K562 (cell line): ENCODE data around the gene IL11.

Experiments
- EZH2 ChIP-seq: IDR thresholded peaks from 2 replicates; pipeline ENCODE4 v1.6.1; 2012; ENCODE audit warnings: low read depth, mild to moderate bottlenecking, inconsistent platforms, low read length, borderline replicate concordance
- GATAD2A ChIP-seq: fragments of 450-650 bp; IDR thresholded peaks from 2 replicates; pipeline ENCODE4 v1.6.1; 2017
- HCFC1 ChIP-seq: IDR thresholded peaks from 2 replicates; pipeline ENCODE4 v1.6.1; 2012; ENCODE audit warnings: low read depth, low read length, improper control_type of control experiment
- HDAC6 ChIP-seq: IDR thresholded peaks from 2 replicates; pipeline ENCODE4 v1.6.1; 2012; ENCODE audit warnings: low read depth, mild to moderate bottlenecking, control low read depth, inconsistent platforms, low read length, moderate library complexity
- POLR2A ChIP-seq: fragments of 450-650 bp; conservative IDR thresholded peaks from 2 replicates; pipeline ENCODE4 v1.6.1; 2016
- STAG1 ChIP-seq: sonication (generic); formaldehyde crosslinking; IDR thresholded peaks from 2 replicates; pipeline ENCODE4 v1.5.0; 2020; ENCODE audit warnings: missing genetic modification reagents, borderline replicate concordance
- ZFX ChIP-seq: sonication (generic); formaldehyde crosslinking; IDR thresholded peaks from 2 replicates; pipeline ENCODE4 v1.8.0; 2022; ENCODE audit warnings: mild to moderate bottlenecking, missing genetic modification reagents, moderate library complexity
- ZNF184 ChIP-seq: sonication (generic); formaldehyde crosslinking; IDR thresholded peaks from 2 replicates; pipeline ENCODE4 v1.5.0; 2020; ENCODE audit warnings: missing genetic modification reagents
- TF ChIP-seq, protein P1 (sequence below): sonication (generic); formaldehyde crosslinking; IDR thresholded peaks from 2 replicates; pipeline ENCODE4 v1.8.0; 2022; ENCODE audit warnings: mild to moderate bottlenecking, missing genetic modification reagents
- TF ChIP-seq, protein P2 (sequence below), 3 experiments: IDR thresholded peaks in 2 of 3; conservative IDR thresholded peaks in 1 of 3; 2 replicates each; pipeline ENCODE4 v1.5.1; 2011 to 2012; ENCODE audit warnings: low read length in 3 of 3, mild to moderate bottlenecking in 3 of 3, control low read depth in 2 of 3, improper control_type of control experiment in 1 of 3, inconsistent platforms in 1 of 3, low read depth in 1 of 3, mixed read lengths in 1 of 3, moderate library complexity in 1 of 3; ENCODE audit not compliant: insufficient read depth in 2 of 3

DNA sequence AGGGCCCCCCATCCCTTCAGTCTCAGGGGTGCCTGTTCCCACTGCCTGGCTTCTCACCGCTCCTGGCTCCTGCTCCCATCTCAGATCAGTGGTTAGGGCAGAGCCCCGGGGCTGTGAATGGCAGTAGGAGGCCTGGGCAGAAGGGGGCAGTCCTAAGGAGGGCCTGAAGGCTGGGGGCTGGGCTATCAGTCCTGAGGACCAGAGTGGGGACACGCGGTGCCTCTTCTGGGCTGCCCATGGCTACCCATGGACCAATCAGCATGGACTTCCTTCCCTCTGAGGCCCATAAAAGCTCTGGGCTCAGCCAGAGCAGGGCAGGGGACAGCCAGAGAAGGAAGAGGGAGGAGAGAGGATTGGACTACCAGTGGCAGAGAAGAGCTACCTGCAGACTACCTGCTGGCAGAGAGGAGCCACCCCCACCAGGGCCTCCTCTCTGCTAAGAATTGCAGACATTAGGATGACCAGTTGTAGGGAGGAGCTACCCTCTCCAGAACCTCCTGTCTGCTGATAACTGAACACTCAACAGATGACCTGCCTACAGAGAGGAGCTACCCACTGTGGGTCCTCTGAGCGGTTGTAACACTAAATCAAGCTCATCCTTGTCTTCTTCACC is 49.5 kb upstream of the IL11 start:
- TF ChIP-seq, protein P1, sequence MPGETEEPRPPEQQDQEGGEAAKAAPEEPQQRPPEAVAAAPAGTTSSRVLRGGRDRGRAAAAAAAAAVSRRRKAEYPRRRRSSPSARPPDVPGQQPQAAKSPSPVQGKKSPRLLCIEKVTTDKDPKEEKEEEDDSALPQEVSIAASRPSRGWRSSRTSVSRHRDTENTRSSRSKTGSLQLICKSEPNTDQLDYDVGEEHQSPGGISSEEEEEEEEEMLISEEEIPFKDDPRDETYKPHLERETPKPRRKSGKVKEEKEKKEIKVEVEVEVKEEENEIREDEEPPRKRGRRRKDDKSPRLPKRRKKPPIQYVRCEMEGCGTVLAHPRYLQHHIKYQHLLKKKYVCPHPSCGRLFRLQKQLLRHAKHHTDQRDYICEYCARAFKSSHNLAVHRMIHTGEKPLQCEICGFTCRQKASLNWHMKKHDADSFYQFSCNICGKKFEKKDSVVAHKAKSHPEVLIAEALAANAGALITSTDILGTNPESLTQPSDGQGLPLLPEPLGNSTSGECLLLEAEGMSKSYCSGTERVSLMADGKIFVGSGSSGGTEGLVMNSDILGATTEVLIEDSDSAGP (CRISPR knock-in tag), result no peak
- no peak for TF ChIP-seq EZH2
- TF ChIP-seq, protein P2, sequence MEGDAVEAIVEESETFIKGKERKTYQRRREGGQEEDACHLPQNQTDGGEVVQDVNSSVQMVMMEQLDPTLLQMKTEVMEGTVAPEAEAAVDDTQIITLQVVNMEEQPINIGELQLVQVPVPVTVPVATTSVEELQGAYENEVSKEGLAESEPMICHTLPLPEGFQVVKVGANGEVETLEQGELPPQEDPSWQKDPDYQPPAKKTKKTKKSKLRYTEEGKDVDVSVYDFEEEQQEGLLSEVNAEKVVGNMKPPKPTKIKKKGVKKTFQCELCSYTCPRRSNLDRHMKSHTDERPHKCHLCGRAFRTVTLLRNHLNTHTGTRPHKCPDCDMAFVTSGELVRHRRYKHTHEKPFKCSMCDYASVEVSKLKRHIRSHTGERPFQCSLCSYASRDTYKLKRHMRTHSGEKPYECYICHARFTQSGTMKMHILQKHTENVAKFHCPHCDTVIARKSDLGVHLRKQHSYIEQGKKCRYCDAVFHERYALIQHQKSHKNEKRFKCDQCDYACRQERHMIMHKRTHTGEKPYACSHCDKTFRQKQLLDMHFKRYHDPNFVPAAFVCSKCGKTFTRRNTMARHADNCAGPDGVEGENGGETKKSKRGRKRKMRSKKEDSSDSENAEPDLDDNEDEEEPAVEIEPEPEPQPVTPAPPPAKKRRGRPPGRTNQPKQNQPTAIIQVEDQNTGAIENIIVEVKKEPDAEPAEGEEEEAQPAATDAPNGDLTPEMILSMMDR (IDR thresholded peaks at IDR 0.05 in 2 of 3, conservative IDR thresholded peaks at IDR 0.05 in 1 of 3; ENCODE audit: insufficient read depth in 2 of 3, low read depth in 1 of 3, low read length in 3 of 3), result no peak
- no peak for TF ChIP-seq HDAC6
- no peak for TF ChIP-seq ZFX (CRISPR knock-in tag)
- no peak for TF ChIP-seq GATAD2A
- no peak for TF ChIP-seq POLR2A
- no peak for TF ChIP-seq HCFC1
- TF ChIP-seq STAG1 (CRISPR knock-in tag), result no peak
- no peak for TF ChIP-seq ZNF184 (CRISPR knock-in tag)
